OCI-LY1 (cell line): Measurements from ENCODE around the gene IGF1R.

ENCODE experiments used
- H2AFZ ChIP-seq: fragments of 200-600 bp; sonication (generic), shearing (Covaris generic); 2 replicates; pipeline ENCODE4 v1.6.0; 2014; ENCODE audit warnings: antibody characterized with exemption, mild to moderate bottlenecking, low read length
- H3F3A ChIP-seq: fragments of 200-600 bp; sonication (generic), shearing (Covaris generic); 2 replicates; pipeline ENCODE4 v1.6.0; 2014; ENCODE audit warnings: mild to moderate bottlenecking, antibody characterized with exemption, low read length, moderate library complexity; ENCODE audit not compliant: insufficient read depth
- H3K27ac ChIP-seq: fragments of 200-600 bp; sonication (generic); 2 replicates; pipeline ENCODE4 v1.5.1; 2014; ENCODE audit warnings: low read length, mixed run types, mild to moderate bottlenecking, low read depth; ENCODE audit not compliant: poor library complexity, severe bottlenecking
- H3K27me3 ChIP-seq: fragments of 200-600 bp; sonication (generic); 2 replicates; pipeline ENCODE4 v1.6.0; 2014; ENCODE audit warnings: antibody characterized with exemption, mild to moderate bottlenecking, low read length, moderate library complexity; ENCODE audit not compliant: insufficient read depth
- H3K36me3 ChIP-seq: fragments of 200-600 bp; sonication (generic); 2 replicates; pipeline ENCODE4 v1.6.1; 2014; ENCODE audit warnings: mild to moderate bottlenecking, antibody characterized with exemption, low read length, moderate library complexity, mixed read lengths; ENCODE audit not compliant: insufficient read depth
- H3K4me1 ChIP-seq: fragments of 200-600 bp; sonication (generic); 2 replicates; pipeline ENCODE4 v1.5.1; 2014; ENCODE audit warnings: mild to moderate bottlenecking, low read length, moderate library complexity; ENCODE audit not compliant: insufficient read depth, severe bottlenecking
- H3K4me2 ChIP-seq: fragments of 200-600 bp; sonication (generic), shearing (Covaris generic); 2 replicates; pipeline ENCODE4 v1.6.1; 2014; ENCODE audit warnings: low read length
- H3K4me3 ChIP-seq: fragments of 200-600 bp; sonication (generic); 2 replicates; pipeline ENCODE4 v1.5.1; 2014; ENCODE audit warnings: low read length, low read depth, mild to moderate bottlenecking, mixed read lengths; ENCODE audit not compliant: poor library complexity, severe bottlenecking
- H3K79me2 ChIP-seq: fragments of 200-600 bp; shearing (Covaris generic); 2 replicates; pipeline ENCODE4 v1.6.1; 2016; ENCODE audit warnings: mixed run types, low read length, mixed read lengths; ENCODE audit not compliant: insufficient read depth
- H3K9ac ChIP-seq: fragments of 200-600 bp; sonication (generic), shearing (Covaris generic); 2 replicates; pipeline ENCODE4 v1.6.1; 2014; ENCODE audit warnings: mild to moderate bottlenecking, low read length, mixed read lengths
- H3K9me2 ChIP-seq: fragments of 200-600 bp; sonication (generic), shearing (Covaris generic); 2 replicates; pipeline ENCODE4 v1.6.1; 2014; ENCODE audit warnings: low read depth, mild to moderate bottlenecking, low read length, mixed read lengths
- H3K9me3 ChIP-seq: fragments of 200-600 bp; shearing (Covaris generic); 2 replicates; pipeline ENCODE4 v1.6.1; 2014; ENCODE audit warnings: low read length, mixed read lengths
- H4K20me1 ChIP-seq: fragments of 200-600 bp; sonication (generic), shearing (Covaris generic); 2 replicates; pipeline ENCODE4 v1.6.0; 2016; ENCODE audit warnings: mild to moderate bottlenecking, low read length; ENCODE audit not compliant: insufficient read depth
- CTCF ChIP-seq: fragments of 200-600 bp; sonication (generic), shearing (Covaris generic); IDR thresholded peaks from 2 replicates; pipeline ENCODE4 v1.5.1; 2017; ENCODE audit warnings: mild to moderate bottlenecking, antibody characterized with exemption, low read length, moderate library complexity, mixed read lengths
- EZH2 ChIP-seq: fragments of 200-600 bp; sonication (generic), shearing (Covaris generic); IDR thresholded peaks from 2 replicates; pipeline ENCODE4 v1.8.0; 2017; ENCODE audit warnings: borderline replicate concordance, mixed run types, mild to moderate bottlenecking, antibody characterized with exemption, low read length, moderate library complexity, mixed read lengths

IGF1R gene

DNA sequence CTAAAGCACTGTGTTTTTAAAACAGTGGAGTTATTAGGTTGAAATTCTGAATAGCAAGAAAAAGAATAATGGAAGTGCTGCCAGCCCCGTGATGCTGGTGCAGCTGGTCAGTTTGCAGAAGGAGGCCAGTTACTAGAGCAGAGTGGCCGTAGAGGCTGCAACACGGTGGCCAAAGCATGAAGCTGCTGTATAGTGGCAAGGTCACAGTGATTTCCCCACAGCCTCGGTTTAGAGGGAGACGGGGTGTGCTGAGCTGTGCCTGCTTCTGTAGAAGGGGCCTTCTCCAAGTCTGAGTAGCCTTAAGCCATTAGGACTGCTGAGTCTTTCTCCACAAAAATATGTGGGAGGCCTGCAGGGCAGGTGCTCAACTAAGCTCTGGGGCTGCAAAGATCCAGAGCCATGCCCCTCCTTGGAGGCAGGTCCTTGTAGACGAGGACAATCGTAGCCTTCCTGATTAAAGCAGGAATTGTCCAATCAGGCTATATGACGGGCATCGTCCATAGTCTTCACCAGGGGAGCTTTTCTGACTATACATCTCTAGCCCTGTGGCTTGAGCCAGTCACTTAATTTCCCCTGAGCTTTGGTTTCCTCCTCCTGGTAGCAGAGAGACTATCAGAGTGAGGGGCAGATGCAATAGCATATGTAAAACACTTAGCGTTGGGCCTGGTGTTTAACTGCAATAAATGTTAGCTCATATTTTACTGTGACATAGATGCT, 207.6 kb downstream of the IGF1R start:
- Histone ChIP-seq H3K9ac (no peak overlapping the region), H3K27me3 (no peaks in the 10 kb centered on the region), H3K9me3 (no peaks in the 10 kb centered on the region), H3K4me3 (no peak overlapping the region), H3K4me1 (peaks cover 17% of the 10 kb centered on the region), H3K36me3 (no peaks in the 10 kb centered on the region), H3K4me2 (no peak overlapping the region), H4K20me1 (no peaks in the 10 kb centered on the region), H3F3A (no peaks in the 10 kb centered on the region), H2AFZ (no peak overlapping the region), H3K9me2 (no peaks in the 10 kb centered on the region), H3K79me2 (no peaks in the 10 kb centered on the region), H3K27ac (no peak overlapping the region)
- no peak for TF ChIP-seq CTCF

DNA sequence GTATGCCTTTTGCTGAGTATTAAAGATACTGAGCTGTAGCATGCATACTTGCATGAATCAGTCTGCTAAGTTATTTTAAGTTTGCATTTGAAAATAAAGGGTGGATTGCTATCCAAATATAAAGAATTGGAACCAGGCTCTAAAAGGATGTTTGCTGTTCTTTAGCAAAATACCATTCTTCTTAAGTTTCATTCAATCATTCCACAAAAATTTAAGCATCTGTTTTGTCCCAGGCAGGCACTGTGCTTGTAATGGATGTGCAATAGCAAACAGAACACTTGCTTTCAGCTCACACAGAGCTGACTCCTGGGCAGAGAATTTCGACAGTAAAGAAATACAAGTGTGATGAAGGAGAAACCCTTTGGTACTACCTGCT, 208.2 kb downstream of the IGF1R start:
- no peaks in the 10 kb centered on the region for H3K9me2 ChIP-seq
- H3K4me3 ChIP-seq: no peak overlapping the region
- peaks cover 12% of the 10 kb centered on the region for H3K4me1 ChIP-seq
- H3K9ac ChIP-seq: no peak overlapping the region
- H3K4me2 ChIP-seq: no peak overlapping the region
- no peaks in the 10 kb centered on the region for H4K20me1 ChIP-seq
- H3K27ac ChIP-seq: no peak overlapping the region
- no peaks in the 10 kb centered on the region for H3K36me3 ChIP-seq
- H3F3A ChIP-seq: no peaks in the 10 kb centered on the region
- no peaks in the 10 kb centered on the region for H3K9me3 ChIP-seq
- H3K79me2 ChIP-seq: no peaks in the 10 kb centered on the region
- TF ChIP-seq EZH2: no peak
- no peak for TF ChIP-seq CTCF
- no peak overlapping the region for H2AFZ ChIP-seq
- H3K27me3 ChIP-seq: no peaks in the 10 kb centered on the region

DNA sequence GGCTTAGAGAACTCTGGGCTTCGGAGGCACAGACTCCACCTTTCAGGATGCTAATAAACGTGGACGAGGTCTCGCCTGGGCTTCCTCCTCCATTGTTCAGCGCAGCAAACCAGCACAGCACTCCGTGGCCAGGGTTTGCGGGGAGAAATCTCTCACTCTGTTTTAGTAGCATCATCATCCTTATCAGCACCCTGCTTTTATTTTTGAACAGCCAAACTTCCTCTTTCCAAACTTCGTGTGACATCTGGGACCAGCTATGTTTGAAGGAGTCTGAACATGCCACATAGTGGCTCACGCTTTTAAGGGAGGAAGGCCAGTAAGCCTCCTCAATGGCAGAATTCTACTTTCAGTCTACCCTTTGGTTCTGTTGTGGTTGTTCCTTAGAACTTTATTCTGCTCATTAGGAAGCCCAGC, 210.3 kb downstream of the IGF1R start:
- no peak overlapping the region for H3K4me2 ChIP-seq
- no peaks in the 10 kb centered on the region for H4K20me1 ChIP-seq
- no peak overlapping the region for H3K27ac ChIP-seq
- no peak overlapping the region for H3K4me3 ChIP-seq
- no peak overlapping the region for H3K9ac ChIP-seq
- no peak overlapping the region for H2AFZ ChIP-seq
- H3K36me3 ChIP-seq: no peaks in the 10 kb centered on the region
- H3K4me1 ChIP-seq: no peaks in the 10 kb centered on the region
- H3F3A ChIP-seq: no peaks in the 10 kb centered on the region
- no peaks in the 10 kb centered on the region for H3K9me2 ChIP-seq
- H3K27me3 ChIP-seq: no peaks in the 10 kb centered on the region
- TF ChIP-seq CTCF: no peak
- no peak for TF ChIP-seq EZH2
- no peaks in the 10 kb centered on the region for H3K9me3 ChIP-seq
- no peaks in the 10 kb centered on the region for H3K79me2 ChIP-seq
